Common myeloid progenitor, CD34-positive (primary cell): ENCODE measurements around the gene MBD3L5.
A peak's percentile ranks its signal among the peaks of the same experiment; 100 is the strongest.
"Not testable (repeated sequence)": the region's sequence is repeated elsewhere in the genome, so short reads cannot be mapped to it uniquely, and the experiment has no call there.

ENCODE experiments used
- CTCF ChIA-PET: fragments of 350-600 bp; sonication (Branson Sonifier 250); formaldehyde crosslinking; loops from one replicate; lab custom pipeline; 2021; ENCODE audit warnings: antibody characterized with exemption; lab: Charles Lee
- POLR2A ChIA-PET: fragments of 350-600 bp; sonication (Branson Sonifier 250); formaldehyde crosslinking; loops from one replicate; lab custom pipeline; 2021; ENCODE audit warnings: antibody characterized with exemption; lab: Charles Lee
- DNase-seq, 3 donors: peaks; one replicate each; pipeline versions ENCODE4 v3.0.0 to v3.0.0-alpha.2; 2013
- H3K27ac ChIP-seq, 2 experiments: 1 replicate in 1 of 2; 2 replicates in 1 of 2; pipeline ENCODE4 v1.7.0; 2013; ENCODE audit warnings: inconsistent platforms in 2 of 2, low read length in 2 of 2, mild to moderate bottlenecking in 2 of 2, low read depth in 1 of 2, moderate library complexity in 1 of 2; ENCODE audit not compliant: severe bottlenecking in 2 of 2, insufficient read depth in 1 of 2, poor library complexity in 1 of 2
- H3K27me3 ChIP-seq, 5 experiments: replicated peaks in 2 of 5; 1 replicate in 3 of 5; 2 replicates in 2 of 5; pipeline versions ENCODE4 v1.6.1 to v1.7.0; 2013; ENCODE audit warnings: low read length in 4 of 5, mild to moderate bottlenecking in 2 of 5, moderate library complexity in 2 of 5, inconsistent platforms in 1 of 5; ENCODE audit not compliant: insufficient read depth in 5 of 5, control insufficient read depth in 4 of 5
- H3K36me3 ChIP-seq, 4 experiments: 1 replicate in 2 of 4; 2 replicates in 2 of 4; pipeline versions ENCODE4 v1.6.1 to v1.7.0; 2013; ENCODE audit warnings: low read length in 3 of 4, control low read depth in 1 of 4, mild to moderate bottlenecking in 1 of 4; ENCODE audit not compliant: control insufficient read depth in 4 of 4, insufficient read depth in 4 of 4
- H3K4me1 ChIP-seq, 4 experiments: 1 replicate in 3 of 4; 2 replicates in 1 of 4; pipeline versions ENCODE4 v1.6.1 to v1.7.1; 2013; ENCODE audit warnings: low read length in 3 of 4, mild to moderate bottlenecking in 3 of 4, control low read depth in 1 of 4, inconsistent platforms in 1 of 4, moderate library complexity in 1 of 4; ENCODE audit not compliant: control insufficient read depth in 4 of 4, insufficient read depth in 4 of 4; ENCODE audit errors: control extremely low read depth in 1 of 4
- H3K4me3 ChIP-seq, 7 experiments: 1 replicate in 4 of 7; 2 replicates in 3 of 7; pipeline versions ENCODE4 v1.5.1 to v1.7.0; 2013; ENCODE audit warnings: mild to moderate bottlenecking in 7 of 7, low read length in 6 of 7, moderate library complexity in 6 of 7, inconsistent platforms in 2 of 7, low read depth in 2 of 7, control low read depth in 1 of 7; ENCODE audit not compliant: insufficient read depth in 4 of 7, control insufficient read depth in 1 of 7; ENCODE audit errors: extremely low read depth in 1 of 7
- H3K9me3 ChIP-seq, 5 experiments: 1 replicate in 4 of 5; 2 replicates in 1 of 5; pipeline versions ENCODE4 v1.6.1 to v1.7.1; 2013; ENCODE audit warnings: low read length in 4 of 5, mild to moderate bottlenecking in 2 of 5, inconsistent platforms in 1 of 5, low read depth in 1 of 5, moderate library complexity in 1 of 5; ENCODE audit not compliant: control insufficient read depth in 4 of 5, insufficient read depth in 2 of 5; ENCODE audit errors: control extremely low read depth in 1 of 5
- WGBS: methylation state at CpG from one replicate; pipeline ENCODE4 v1.1.5; 2013; ENCODE audit not compliant: insufficient coverage; 5-methylcytosine and 5-hydroxymethylcytosine counted together

Gene MBD3L5

DNA sequence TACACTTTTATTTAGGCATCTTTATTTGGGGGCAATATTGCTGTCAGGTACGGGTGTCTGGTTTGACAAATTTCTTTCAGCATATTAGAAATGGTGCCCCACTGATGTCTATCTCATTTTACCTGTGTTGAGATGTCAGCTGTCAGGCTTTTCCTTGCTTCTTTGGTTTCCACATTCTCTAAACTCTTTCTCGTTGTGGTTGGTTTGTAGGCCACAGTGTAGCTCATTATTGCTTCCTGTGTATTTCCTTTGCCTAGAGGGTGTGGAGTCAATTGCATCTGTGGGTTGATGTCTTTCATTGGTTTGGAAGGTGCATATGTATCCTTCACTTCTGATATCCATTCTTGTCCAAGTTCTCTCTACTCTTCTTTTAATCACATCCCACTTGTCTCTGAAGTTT, 29.6 kb downstream of the MBD3L5 start:
- POLR2A ChIA-PET, H3K27ac ChIP-seq, H3K36me3 ChIP-seq, DNase-seq, CTCF ChIA-PET, H3K9me3 ChIP-seq, H3K4me1 ChIP-seq, H3K27me3 ChIP-seq, H3K4me3 ChIP-seq: not testable (repeated sequence)
- no CpG with 5 or more reads among the region's 2 CpGs for WGBS

DNA sequence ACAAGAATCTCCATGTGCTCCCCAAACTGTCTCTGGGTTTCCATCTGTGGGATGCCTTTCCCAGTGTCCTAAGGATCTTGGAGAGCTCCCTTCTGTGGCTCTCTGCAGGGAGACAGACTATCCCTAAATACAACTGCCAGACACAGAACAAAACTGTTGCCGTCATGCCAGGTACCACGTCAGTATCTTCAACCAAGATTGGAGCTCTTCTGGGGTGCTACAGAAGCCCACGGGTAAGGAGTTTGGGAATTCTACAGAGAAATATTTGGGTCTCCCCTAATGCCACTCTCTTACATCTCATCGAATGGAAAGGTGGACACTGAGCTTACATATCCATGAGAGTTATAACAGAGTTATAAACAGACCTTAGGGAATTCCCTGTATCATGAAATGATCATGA, 33.0 kb downstream of the MBD3L5 start:
- Histone ChIP-seq H3K27ac (no peak overlapping the region), H3K36me3 (no peaks in the 10 kb centered on the region), H3K4me3 (no peak overlapping the region), H3K4me1 (no peaks in the 10 kb centered on the region), H3K27me3 (no peaks in the 10 kb centered on the region), H3K9me3 (no peaks in the 10 kb centered on the region)
- POLR2A ChIA-PET: no interaction called here
- DNase-seq: peak in 2 of 3 donors; percentile 40 to 55
- CTCF ChIA-PET: no interaction called here
- WGBS: 90% methylated on average over 2 of the region's 4 CpGs

DNA sequence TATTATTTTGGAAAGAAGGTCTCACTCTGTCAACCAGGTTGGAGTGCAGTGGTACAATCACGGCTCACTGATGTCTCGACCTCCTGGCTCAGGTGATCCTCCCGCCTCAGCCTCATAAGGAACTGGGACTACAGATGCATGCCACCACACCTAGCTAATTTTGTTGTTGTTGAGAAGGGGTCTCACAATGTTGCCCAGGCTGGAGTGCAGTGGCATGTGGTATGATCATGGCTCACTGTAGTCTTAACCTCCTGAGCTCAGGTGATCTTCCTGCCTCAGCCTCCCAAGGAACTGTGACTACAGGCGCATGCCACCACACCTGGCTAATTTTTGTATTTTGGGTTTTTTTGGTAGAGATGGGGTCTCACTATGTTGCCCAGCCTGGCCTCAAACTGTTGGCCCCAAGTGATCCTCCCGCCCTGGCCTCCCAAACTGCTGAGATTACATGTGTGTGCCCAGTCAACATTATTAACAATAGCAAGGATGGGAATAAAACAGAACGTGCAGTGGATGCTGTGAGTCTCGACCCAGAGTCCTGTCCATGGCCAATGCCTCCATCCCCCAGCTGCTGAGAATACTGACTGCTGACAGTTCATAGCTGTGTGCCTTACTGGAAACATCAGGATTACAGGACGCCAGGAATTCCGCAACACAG, 33.5 kb downstream of the MBD3L5 start:
- Histone ChIP-seq H3K27ac (no peak overlapping the region), H3K4me1 (peaks cover 0 to 4% (median 0%) of the 10 kb centered on the region in 4 experiments), H3K9me3 (no peaks in the 10 kb centered on the region), H3K4me3 (no peak overlapping the region), H3K27me3 (no peaks in the 10 kb centered on the region), H3K36me3 (no peaks in the 10 kb centered on the region)
- CTCF ChIA-PET: no interaction called here
- 95% methylated on average over 6 of the region's 9 CpGs for WGBS
- POLR2A ChIA-PET: no interaction called here
- peak in 2 of 3 donors; percentile 44 to 48 for DNase-seq

DNA sequence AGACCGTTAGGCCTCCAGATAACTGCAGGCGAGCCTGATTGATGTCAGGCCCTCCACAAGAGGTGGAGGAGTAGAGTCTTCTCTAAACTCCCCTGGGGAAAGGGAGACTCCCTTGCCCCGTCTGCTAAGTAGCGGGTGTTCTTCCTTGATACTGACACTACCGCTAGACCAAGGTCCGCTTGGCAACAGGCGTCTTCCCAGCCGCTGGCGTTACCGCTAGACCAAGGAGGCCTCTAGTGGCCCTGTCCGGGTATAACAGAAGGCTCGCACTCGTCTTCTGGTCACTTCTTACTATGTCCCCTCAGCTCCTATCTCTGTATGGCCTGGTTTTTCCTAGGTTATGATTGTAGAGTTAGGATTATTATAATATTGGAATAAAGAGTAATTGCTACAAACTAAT, 36.7 kb downstream of the MBD3L5 start:
- POLR2A ChIA-PET, H3K27me3 ChIP-seq, H3K4me3 ChIP-seq, H3K27ac ChIP-seq, H3K9me3 ChIP-seq: not testable (repeated sequence)
- WGBS: 82% methylated on average over 10 of the region's 13 CpGs
- DNase-seq: peak in 2 of 3 donors; percentile 48 to 60
- Histone ChIP-seq H3K4me1 (peaks cover 5 to 13% (median 10%) of the 10 kb centered on the region in 4 experiments), H3K36me3 (peaks cover 0 to 12% (median 5%) of the 10 kb centered on the region in 4 experiments)
- CTCF ChIA-PET: interaction anchor here (0.7 kb wide), 1 partner anchor 61 kb away, joined by 3 read pairs; no protein-coding TSS in a partner anchor

DNA sequence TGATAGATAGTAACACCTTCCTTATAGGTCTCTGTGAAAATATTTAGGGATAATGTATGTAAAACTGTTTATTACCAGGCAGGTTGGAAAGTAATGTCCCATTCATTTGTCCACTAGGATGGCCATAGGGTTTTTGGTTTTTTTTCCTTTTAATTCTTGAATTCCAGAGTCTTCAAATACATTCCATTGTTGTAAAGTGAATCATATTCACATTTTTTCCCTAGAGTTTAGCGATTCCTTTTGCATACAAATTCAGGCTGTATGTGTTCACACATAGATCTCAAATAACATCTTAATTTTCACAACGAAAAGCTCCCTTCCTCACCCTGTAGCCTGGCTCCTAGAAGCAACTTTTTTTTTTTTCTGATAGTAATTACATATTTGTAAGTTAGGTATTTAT, 37.3 kb downstream of the MBD3L5 start:
- no peaks in the 10 kb centered on the region for H3K27me3 ChIP-seq
- ChIA-PET CTCF (interaction anchor here (0.7 kb wide), 1 partner anchor 62 kb away, joined by 3 read pairs; no protein-coding TSS in a partner anchor), POLR2A (no interaction called here)
- no peak overlapping the region for H3K27ac ChIP-seq
- H3K4me1 ChIP-seq: peaks cover 5 to 13% (median 10%) of the 10 kb centered on the region in 4 experiments
- DNase-seq: no peak
- no CpG with 5 or more reads among the region's 2 CpGs for WGBS
- H3K9me3 ChIP-seq: peaks cover 0 to 4% (median 4%) of the 10 kb centered on the region in 5 experiments
- H3K4me3 ChIP-seq: no peak overlapping the region
- peaks cover 5 to 18% (median 11%) of the 10 kb centered on the region in 4 experiments for H3K36me3 ChIP-seq

DNA sequence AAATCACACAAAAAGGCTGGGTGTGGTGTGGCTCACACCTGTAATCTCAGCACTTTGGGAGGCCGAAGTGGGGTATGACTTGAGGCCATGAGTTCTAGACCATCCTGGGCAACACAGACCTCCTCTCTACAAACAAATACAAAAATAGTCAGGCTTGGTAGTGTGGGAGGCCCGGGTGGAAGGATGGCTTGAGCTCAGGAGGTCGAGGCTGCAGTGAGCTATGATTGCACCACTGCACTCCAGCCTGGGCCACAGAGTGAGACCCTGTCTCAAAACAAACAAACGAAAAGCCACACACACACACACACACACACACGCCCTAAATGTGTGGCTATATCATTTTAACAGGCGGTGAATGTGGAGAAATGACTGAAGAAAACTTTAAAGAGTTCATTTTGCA, 38.2 kb downstream of the MBD3L5 start:
- POLR2A ChIA-PET: interaction anchor here (1.4 kb wide), 1 partner anchor 23 kb away, joined by 6 read pairs; no protein-coding TSS in a partner anchor
- H3K27me3 ChIP-seq: no peaks in the 10 kb centered on the region
- peaks cover 8 to 26% (median 17%) of the 10 kb centered on the region in 4 experiments for H3K36me3 ChIP-seq
- no peak for DNase-seq
- CTCF ChIA-PET: interaction anchor here (0.6 to 1.4 kb wide), 2 partner anchors 16 to 106 kb away, joined by 3 read pairs; no protein-coding TSS in a partner anchor
- peak overlapping the region in 4 of 7 experiments; percentile 30 to 97 (median 52) for H3K4me3 ChIP-seq
- no peak overlapping the region for H3K27ac ChIP-seq
- H3K4me1 ChIP-seq: peaks cover 5 to 13% (median 10%) of the 10 kb centered on the region in 4 experiments
- no CpG with 5 or more reads among the region's 6 CpGs for WGBS
- peaks cover 0 to 13% (median 9%) of the 10 kb centered on the region in 5 experiments for H3K9me3 ChIP-seq
